Smooth muscle cell (in vitro differentiated cells): Measurements from ENCODE around the gene CCDC71L. TPM values are rescaled to one million over a fixed set of nuclear protein-coding genes. Genes with fewer than 3 reads are reported as not detected.
"Not testable (repeated sequence)": the region's sequence is repeated elsewhere in the genome, so short reads cannot be mapped to it uniquely, and the experiment has no call there.

Experiments used
- DNase-seq: peaks from one replicate; lab custom pipeline; 2025; ENCODE audit not compliant: unreplicated experiment; lab: John Stamatoyannopoulos, UW
- H2AFZ ChIP-seq: fragments of 200-600 bp; sonication (generic); 2 replicates; pipeline ENCODE4 v1.6.0; 2016; ENCODE audit warnings: antibody characterized with exemption, low read depth, mild to moderate bottlenecking
- H3F3A ChIP-seq: fragments of 200-600 bp; sonication (generic); 2 replicates; pipeline ENCODE4 v1.6.0; 2017; ENCODE audit warnings: antibody characterized with exemption, low read depth
- H3K27ac ChIP-seq: fragments of 200-600 bp; sonication (generic); 2 replicates; pipeline ENCODE4 v1.5.1; 2016; ENCODE audit warnings: low read depth, mild to moderate bottlenecking
- H3K27me3 ChIP-seq: fragments of 200-600 bp; sonication (generic); 2 replicates; pipeline ENCODE4 v1.6.1; 2016; ENCODE audit warnings: low read depth, mild to moderate bottlenecking
- H3K36me3 ChIP-seq: fragments of 200-600 bp; sonication (generic); 2 replicates; pipeline ENCODE4 v1.5.1; 2016; ENCODE audit warnings: low read depth
- H3K4me1 ChIP-seq: fragments of 200-600 bp; sonication (generic); 2 replicates; pipeline ENCODE4 v1.5.1; 2016; ENCODE audit warnings: low read depth
- H3K4me2 ChIP-seq: fragments of 200-600 bp; sonication (generic); 2 replicates; pipeline ENCODE4 v1.6.0; 2016; ENCODE audit warnings: mild to moderate bottlenecking
- H3K4me3 ChIP-seq: fragments of 200-600 bp; sonication (generic); 2 replicates; pipeline ENCODE4 v1.5.1; 2016; ENCODE audit warnings: mild to moderate bottlenecking
- H3K79me2 ChIP-seq: fragments of 200-600 bp; sonication (generic); 2 replicates; pipeline ENCODE4 v1.6.0; 2016; ENCODE audit warnings: low read depth, mild to moderate bottlenecking
- H3K9ac ChIP-seq: fragments of 200-600 bp; sonication (generic); 2 replicates; pipeline ENCODE4 v1.6.0; 2016; ENCODE audit warnings: low read depth
- H3K9me3 ChIP-seq: fragments of 200-600 bp; sonication (generic); replicated peaks from 2 replicates; pipeline ENCODE4 v1.5.1; 2016; ENCODE audit warnings: low read depth
- H4K20me1 ChIP-seq: fragments of 200-600 bp; sonication (generic); 2 replicates; pipeline ENCODE4 v1.6.0; 2016; ENCODE audit warnings: low read depth
- CTCF ChIP-seq: fragments of 200-600 bp; sonication (generic); IDR thresholded peaks from 2 replicates; pipeline ENCODE4 v1.5.1; 2017; ENCODE audit warnings: borderline replicate concordance, mild to moderate bottlenecking, antibody characterized with exemption; ENCODE audit not compliant: insufficient read depth, poor library complexity, severe bottlenecking
- WGBS: methylation state at CpG from one replicate; pipeline ENCODE4 v1.1.7; 2016; ENCODE audit warnings: low lambda C conversion rate; 5-methylcytosine and 5-hydroxymethylcytosine counted together
- polyA plus RNA-seq: library from polyadenylated mRNA; unstranded; fragments of >200 nt; fragmentation: Nextera tagmentation; extraction: Ambion mirVana; gene quantifications from 2 replicates; pipeline ENCODE4 v1.2.1, GENCODE V29; 2016
- total RNA-seq: library from RNA; depleted of rRNA; stranded (reverse); fragments of >200 nt; gene quantifications from 2 replicates; pipeline ENCODE4 v1.2.3, GENCODE V29; 2014

The CCDC71L gene
- total and polyA plus RNA-seq, 2 experiments from 2014 or later: 21.0 to 35.7 TPM

GRCh38 chr7:106679153-106679931 lies 18.4 kb upstream of the CCDC71L start:
- Histone ChIP-seq H4K20me1 (no peaks in the 10 kb centered on the region), H3K79me2 (no peaks in the 10 kb centered on the region), H3K36me3 (no peaks in the 10 kb centered on the region), H3K4me1 (no peaks in the 10 kb centered on the region), H2AFZ (no peak overlapping the region), H3K27me3 (no peaks in the 10 kb centered on the region), H3K4me2 (no peak overlapping the region), H3F3A (no peaks in the 10 kb centered on the region), H3K27ac (no peak overlapping the region), H3K4me3 (no peak overlapping the region), H3K9me3 (no peaks in the 10 kb centered on the region), H3K9ac (no peak overlapping the region)
- no peak for DNase-seq
- 85% methylated on average over 6 of the region's 6 CpGs for WGBS
- TF ChIP-seq CTCF: no peak

GRCh38 chr7:106678795-106679152 lies 17.8 kb upstream of the CCDC71L start:
- H3K4me2 ChIP-seq: no peak overlapping the region
- TF ChIP-seq CTCF: no peak
- H4K20me1 ChIP-seq: no peaks in the 10 kb centered on the region
- H3F3A ChIP-seq: no peaks in the 10 kb centered on the region
- no peak overlapping the region for H2AFZ ChIP-seq
- H3K36me3 ChIP-seq: no peaks in the 10 kb centered on the region
- H3K9ac ChIP-seq: no peak overlapping the region
- H3K4me3 ChIP-seq: no peak overlapping the region
- H3K27ac ChIP-seq: no peak overlapping the region
- H3K9me3 ChIP-seq: no peaks in the 10 kb centered on the region
- no peaks in the 10 kb centered on the region for H3K4me1 ChIP-seq
- 99% methylated on average over 3 of the region's 3 CpGs for WGBS
- no peak for DNase-seq
- H3K27me3 ChIP-seq: no peaks in the 10 kb centered on the region
- H3K79me2 ChIP-seq: no peaks in the 10 kb centered on the region

- H3K9ac ChIP-seq, H3K9me3 ChIP-seq, H3F3A ChIP-seq, H2AFZ ChIP-seq, H3K4me1 ChIP-seq, H3K4me3 ChIP-seq, DNase-seq, H3K27ac ChIP-seq, H3K27me3 ChIP-seq, H3K79me2 ChIP-seq, H3K4me2 ChIP-seq, H4K20me1 ChIP-seq, H3K36me3 ChIP-seq: not testable (repeated sequence)
- WGBS: 89% methylated on average over 2 of the region's 2 CpGs
These were observed 15.5 kb upstream of the CCDC71L start for GRCh38 chr7:106676506-106676905.

- H3K36me3 ChIP-seq, H3K4me3 ChIP-seq, H3K9me3 ChIP-seq, DNase-seq, H3F3A ChIP-seq, H3K27me3 ChIP-seq, H4K20me1 ChIP-seq, H3K9ac ChIP-seq, H3K27ac ChIP-seq, H3K4me1 ChIP-seq, H3K79me2 ChIP-seq, H2AFZ ChIP-seq, H3K4me2 ChIP-seq: not testable (repeated sequence)
- 85% methylated on average over 2 of the region's 2 CpGs for WGBS
These were observed 12.7 kb upstream of the CCDC71L start for GRCh38 chr7:106673688-106674087.

GRCh38 chr7:106671930-106672329 lies 11.0 kb upstream of the CCDC71L start:
- not testable (repeated sequence) for H3K4me2 ChIP-seq, H3K9ac ChIP-seq, H3K36me3 ChIP-seq, H3K4me1 ChIP-seq, H3K4me3 ChIP-seq, H3K9me3 ChIP-seq, H3K79me2 ChIP-seq, H3K27ac ChIP-seq, H2AFZ ChIP-seq, DNase-seq, H4K20me1 ChIP-seq, H3K27me3 ChIP-seq, H3F3A ChIP-seq
- 93% methylated on average over 8 of the region's 8 CpGs for WGBS
